GM21447 (cell line): ENCODE measurements around the gene CELF5.

Source experiments
- ATAC-seq: cut with Tn5 transposase; IDR thresholded peaks from one replicate; pipeline ENCODE4 v1.9.1; 2021; ENCODE audit not compliant: unreplicated experiment

Gene CELF5

DNA sequence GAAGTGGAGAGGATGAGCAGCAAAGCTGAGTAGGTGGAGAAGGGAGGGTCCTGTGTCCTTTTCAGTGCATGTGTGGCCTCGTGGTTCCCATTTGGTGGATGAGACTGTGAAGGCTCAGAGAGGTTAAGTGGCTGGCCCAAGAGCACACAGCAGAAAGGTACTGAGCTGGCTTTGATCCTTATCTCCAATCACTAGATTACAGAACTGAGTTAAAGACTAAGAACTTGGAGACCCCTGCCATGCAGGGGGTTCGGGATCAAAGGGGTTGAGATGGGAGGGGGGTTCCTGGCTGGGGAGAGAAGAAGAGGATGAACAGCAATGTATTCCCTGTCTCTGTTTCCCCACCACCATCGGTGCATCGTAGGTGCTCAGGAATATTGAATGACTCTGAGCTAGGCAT is 11.8 kb downstream of the CELF5 start:
- ATAC-seq: no peak

GRCh38 chr19:3238066-3238561 is 13.7 kb downstream of the CELF5 start:
- ATAC-seq: no peak

DNA sequence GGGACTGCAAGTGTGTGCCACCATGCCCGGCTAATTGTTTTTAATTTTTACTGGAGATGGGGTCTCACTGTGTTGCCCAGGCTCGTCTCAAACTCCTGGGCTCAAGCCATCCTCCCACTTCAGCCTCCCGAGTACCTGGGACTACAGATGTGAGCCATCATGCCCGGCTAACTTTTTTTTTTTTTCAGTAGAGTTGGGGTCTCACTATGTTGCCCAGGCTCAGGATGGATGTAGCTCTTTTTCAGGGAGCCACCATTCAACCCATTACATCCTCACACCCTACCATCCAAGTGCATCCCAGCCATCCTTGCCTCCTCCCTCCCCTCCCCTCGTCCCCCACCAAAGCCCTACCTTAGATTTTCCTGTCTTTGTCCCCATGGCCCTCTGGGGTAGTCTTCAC is 14.9 kb downstream of the CELF5 start:
- no peak for ATAC-seq

DNA sequence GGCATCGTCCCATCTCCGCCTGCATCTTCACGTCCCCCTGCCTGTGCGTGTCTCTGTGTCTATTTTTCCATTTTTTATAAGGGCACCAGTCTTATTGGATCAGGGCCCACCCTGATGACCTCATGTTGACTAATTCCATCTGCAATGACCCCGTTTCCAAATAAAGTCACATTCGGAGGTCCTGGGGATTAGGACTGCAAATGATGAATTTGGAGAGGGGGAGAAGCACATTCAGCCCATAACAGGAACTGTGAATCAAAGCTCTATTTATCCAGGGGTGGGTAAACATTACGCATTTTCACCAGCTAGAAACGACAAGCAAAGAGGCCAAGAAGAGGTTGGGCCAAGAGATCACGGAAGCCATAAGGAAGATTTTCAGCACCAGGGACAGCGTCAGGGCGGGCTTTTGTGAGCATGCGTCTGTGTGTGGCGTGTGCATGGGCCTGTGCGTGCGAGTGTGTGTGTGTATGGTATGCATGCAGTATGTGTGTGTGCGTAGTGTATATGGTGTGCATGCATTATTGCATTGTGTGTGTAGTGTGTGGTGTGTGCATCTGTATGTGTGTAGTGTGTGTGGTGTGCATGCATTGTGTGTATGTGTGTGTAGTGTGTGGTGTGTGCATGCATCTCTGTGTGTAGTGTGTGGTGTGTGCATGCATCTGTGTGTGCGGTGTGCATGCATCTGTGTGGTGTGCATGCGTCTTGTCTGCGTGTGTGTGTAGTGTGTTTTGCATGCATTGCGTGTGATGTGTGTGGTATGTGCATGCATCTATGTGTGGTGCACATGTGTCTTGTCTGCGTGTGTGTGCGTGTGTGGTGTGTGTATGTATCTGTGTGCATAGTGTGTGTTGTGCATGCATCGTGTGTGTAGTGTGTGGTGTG is 19.6 kb downstream of the CELF5 start:
- no peak for ATAC-seq

DNA sequence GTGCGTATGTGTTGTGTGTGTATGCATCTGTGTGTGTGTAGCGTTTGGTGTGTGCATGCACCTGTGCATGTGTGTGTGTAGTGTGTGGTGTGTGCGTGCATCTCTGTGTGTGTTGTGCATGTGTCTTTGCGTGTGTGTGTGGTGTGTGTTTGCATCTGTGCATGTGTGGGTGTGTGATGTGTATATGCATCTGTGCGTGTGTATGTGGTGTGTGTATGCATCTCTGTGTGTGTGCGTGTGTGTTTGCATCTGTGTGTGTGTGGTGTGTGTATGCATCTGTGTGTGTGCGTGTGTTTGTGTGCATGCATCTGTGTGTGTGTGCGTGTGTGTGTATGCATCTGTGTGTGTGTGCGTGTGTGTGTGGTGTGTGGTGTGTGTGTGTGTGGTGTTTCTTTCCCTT is 20.6 kb downstream of the CELF5 start:
- ATAC-seq: no peak

DNA sequence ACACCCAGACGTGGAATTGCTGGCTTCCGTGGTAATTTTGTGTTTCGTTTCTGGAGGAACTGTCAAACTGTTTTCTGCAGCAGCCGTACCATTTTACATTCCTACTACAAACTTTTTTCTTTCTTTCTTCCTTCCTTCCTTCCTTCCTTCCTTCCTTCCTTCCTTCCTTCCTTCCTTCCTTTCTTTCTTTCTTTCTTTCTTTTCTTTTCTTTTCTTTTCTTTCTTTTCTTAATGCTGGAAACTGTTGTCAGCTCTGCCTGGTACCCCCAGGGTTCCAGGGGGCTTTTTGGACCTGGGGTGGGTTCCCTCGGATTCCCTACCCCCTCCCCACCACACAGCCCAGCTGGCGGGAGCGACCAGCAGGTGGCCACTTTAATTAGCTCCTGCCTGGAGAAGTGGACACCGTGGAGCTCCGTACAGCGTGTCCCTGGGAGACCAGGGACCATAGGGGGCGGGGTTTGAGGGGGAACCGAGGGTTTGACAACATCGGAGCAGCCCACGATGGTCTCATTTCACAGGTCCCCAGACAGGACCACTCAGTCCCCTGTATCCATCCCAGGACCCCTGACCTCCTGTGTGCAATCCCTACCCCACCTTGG is 24.4 kb downstream of the CELF5 start:
- ATAC-seq: no peak

DNA sequence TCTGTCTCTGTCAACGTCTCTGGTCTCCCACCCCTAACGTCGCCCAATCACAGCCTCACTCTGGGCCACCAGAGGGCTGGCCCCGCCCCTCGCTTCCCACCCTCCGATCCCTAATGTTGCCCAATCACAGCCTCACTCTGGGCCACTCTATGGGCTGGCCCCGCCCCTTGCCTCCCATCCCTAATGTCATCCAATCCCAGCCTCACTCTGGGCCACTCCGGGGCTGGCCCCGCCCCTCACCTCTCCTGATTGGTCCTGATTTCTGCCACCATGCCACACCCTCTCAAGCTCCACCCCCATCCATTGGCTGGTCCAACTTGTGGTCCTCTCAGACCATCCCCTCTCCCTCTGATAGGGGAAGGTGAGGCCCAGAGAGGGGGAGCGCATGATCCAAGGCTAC is 24.9 kb downstream of the CELF5 start:
- no peak for ATAC-seq

DNA sequence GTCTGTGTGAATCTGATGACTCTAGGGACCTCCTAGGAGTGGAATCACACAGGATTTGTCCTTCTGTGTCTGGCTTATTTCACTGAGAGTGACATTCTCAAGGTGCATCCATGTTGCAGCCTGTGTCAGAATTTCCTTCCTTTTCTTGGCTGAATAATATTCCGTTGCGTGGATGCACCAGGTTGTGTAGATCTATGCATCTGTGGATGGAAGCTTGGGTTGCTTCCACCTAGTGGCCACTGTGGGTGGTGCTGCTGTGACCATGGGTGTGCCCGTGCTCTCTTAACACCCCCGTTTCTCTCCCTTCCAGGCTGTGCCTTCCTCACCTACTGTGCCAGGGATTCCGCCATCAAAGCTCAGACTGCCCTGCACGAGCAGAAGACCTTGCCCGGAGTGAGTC is 26.2 kb downstream of the CELF5 start:
- ATAC-seq: no peak

GRCh38 chr19:3251229-3251628 is 26.8 kb downstream of the CELF5 start:
- ATAC-seq: no peak

- no peak for ATAC-seq
Measured at GRCh38 chr19:3252650-3253049, 28.2 kb downstream of the CELF5 start.

GRCh38 chr19:3253270-3253669 is 28.8 kb downstream of the CELF5 start:
- ATAC-seq: no peak

- no peak for ATAC-seq
Measured at GRCh38 chr19:3254520-3254919, 30.1 kb downstream of the CELF5 start.

DNA sequence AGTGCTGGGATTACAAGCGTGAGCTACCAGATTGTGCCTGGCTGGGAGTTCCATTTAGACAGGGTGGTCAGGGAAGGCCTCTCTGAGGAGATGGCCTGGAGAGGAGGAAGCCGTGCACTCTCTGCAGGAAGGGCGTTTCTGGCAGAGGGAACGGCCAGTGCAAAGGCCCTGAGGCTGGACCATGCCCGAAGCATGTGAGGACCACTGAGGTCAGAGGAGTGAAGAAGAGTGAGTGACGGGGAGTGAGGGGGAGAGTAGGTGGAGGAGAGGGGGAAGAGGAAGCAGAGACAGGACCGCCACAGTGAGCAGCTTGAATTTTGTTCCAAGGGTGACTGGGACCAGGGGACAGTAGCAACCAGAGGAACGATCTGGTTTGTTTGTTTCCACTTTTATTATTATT is 32.6 kb downstream of the CELF5 start:
- no peak for ATAC-seq

- ATAC-seq: no peak
Measured at GRCh38 chr19:3262362-3262761, 37.9 kb downstream of the CELF5 start.

GRCh38 chr19:3263866-3264265 is 39.4 kb downstream of the CELF5 start:
- ATAC-seq: no peak

DNA sequence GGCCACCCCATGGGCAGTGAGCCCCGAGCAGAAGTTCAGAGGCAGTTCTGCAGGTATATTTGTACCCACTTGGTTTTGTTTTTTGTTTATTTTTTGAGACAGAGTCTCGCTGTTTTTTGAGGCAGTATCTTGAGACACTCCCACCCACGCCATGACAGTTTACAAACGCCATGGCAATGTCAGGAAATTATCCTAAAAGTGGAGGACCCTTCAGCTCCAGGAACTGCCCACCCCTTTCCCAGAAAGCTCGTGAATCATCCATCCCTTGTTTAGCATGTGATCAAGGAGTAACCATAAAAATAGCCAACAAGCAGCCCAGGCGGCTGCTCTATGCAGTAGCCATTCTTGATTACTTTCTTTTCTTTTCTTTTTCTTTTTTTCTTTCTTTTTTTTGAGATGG is 41.0 kb downstream of the CELF5 start:
- no peak for ATAC-seq

DNA sequence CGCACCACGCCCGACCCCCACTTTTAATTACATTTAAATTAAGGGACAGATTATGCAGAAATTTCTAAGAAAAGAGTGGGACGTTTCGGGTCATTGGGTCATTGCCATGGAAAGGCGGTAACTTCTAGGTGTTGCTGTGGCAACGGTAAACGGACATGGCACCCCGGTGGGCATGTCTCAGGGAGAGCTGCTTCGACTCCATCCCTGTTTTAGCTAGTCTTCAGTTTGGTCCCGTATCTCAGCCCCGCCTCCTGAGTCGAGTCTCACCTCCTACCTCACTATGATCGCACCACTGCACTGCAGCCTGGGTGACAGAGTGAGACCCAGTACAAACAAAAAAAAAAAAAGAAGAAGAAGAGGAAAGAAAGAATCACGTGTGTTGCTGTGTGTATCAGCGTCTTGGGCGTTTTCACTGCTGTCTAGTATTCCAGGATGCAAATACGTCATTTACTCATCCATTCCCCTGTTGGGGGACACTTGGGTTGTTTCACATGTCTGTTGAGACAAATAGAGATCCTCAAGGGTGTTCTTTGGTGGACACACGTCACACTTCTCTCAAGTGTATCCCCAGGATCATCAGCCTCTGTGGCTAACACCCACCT is 41.7 kb downstream of the CELF5 start:
- ATAC-seq: no peak

DNA sequence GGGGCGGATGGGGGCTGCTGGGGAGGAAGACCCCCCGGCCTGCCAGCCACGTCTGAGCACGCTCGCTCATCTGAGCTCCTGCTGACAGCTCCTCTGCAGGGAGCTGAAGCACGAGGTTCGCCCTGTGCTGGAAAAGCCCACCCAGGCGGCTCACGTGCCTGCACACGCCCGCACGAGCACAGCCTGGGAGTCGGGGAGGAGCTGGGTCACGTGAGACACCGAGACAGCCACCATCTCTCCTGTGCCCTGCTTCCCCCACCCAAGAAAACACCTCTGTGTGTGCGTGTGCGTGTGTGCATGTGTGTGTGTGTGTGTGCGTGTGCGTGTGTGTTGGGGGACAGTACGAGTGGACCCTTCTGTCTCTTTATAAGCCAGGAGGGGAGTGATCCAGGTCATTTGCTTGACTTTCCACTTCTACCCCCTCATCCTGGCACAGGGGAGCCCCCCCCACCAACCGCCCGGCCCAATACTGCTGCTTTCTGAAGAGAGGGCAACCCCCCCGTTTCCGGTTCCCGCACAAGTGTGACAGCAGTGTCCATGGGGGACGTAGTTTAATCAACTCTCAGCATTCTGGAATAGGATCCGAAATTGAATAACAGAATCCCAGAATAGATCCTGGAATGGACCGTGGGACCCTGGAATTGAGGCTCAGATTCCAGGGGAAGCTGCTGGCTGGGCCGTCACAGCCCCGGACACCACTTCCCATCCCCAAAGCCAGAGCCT is 42.5 kb downstream of the CELF5 start:
- no peak for ATAC-seq

DNA sequence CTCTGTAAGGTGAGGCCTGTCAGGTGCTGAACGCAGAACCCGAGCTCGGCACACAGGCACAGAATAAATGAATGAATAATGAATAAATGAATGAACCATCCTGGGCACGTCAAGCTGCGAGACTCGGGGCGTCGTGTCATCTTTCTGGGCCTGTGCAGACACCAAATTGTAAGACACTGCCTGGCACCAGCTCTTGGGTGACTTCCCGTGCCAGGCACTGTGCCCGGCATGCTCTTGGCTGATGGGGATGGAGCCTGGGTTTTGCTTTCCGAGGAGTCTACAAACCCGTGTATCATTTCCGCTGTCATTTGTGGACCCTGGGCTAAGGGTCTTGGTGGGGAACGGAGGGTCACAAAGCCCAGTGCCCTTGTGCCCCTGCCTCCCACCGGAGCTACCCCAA is 43.9 kb downstream of the CELF5 start:
- ATAC-seq: no peak

DNA sequence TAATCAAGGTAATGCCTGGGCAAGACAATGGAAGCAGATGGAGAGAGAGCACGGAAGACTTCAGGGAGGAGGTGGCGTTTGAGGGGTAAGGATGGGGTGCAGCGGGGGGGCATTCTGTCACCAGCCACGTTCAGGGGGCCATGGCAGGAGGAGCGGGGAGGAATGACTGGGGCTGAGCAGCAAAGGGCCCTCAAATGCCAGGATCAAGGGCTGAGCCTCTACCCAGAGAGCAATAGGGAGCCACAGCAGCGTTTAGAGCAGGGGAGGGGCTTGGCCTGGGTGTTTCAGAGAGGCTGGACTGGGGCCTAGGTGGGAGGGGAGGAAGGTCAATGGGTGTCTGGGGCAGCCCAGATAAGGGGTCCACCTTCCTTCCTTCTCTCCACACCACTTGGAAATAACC is 44.3 kb downstream of the CELF5 start:
- no peak for ATAC-seq

- no peak for ATAC-seq
Measured at GRCh38 chr19:3269916-3270671, 45.6 kb downstream of the CELF5 start.
